ENCODE measurements around the gene ASXL3.

GRCh38 chr18:33558529-33558928 lies 19.5 kb upstream of the ASXL3 start:
- TF ChIP-seq CTCF (IDR thresholded peaks at IDR 0.05; ENCODE audit: insufficient read depth, low read length, poor library complexity, severe bottlenecking) (no peak), EZH2phosphoT487 (conservative IDR thresholded peaks at IDR 0.05; ENCODE audit: low read length) (no peak)
